ENCODE results near the gene DNMT3B. TPM values are rescaled to one million over a fixed set of nuclear protein-coding genes. Genes with fewer than 3 reads are reported as not detected.

DNMT3B gene
- polyA plus RNA-seq, 1 donor (not counting 4 experiments of a cell fraction or from before 2014, with no cell fraction given): 1.1 TPM

GRCh38 chr20:32780749-32781655, 18.8 kb downstream of the DNMT3B start:
- FAIRE-seq: no peak

GRCh38 chr20:32784369-32785080, 22.3 kb downstream of the DNMT3B start:
- Histone ChIP-seq H3K79me2 (ENCODE audit: control insufficient read depth, insufficient read depth, low read length) (no peaks in the 10 kb centered on the region), H3K9me3 (ENCODE audit: control insufficient read depth, low read depth, low read length) (no peaks in the 10 kb centered on the region), H3K4me2 (ENCODE audit: control insufficient read depth, extremely low read depth, insufficient read depth, low read depth, low read length) (no peak overlapping the region), H3K9me1 (ENCODE audit: control insufficient read depth, extremely low read depth, insufficient read depth, low read length) (no peaks in the 10 kb centered on the region), H3K36me3 (ENCODE audit: control insufficient read depth in 2 of 2, extremely low read depth in 1 of 2, insufficient read depth in 2 of 2, low read length in 2 of 2) (no peaks in the 10 kb centered on the region), H3K4me1 (ENCODE audit: control insufficient read depth, extremely low read depth, insufficient read depth, low read length) (no peaks in the 10 kb centered on the region), H3K4me3 (ENCODE audit: control insufficient read depth in 2 of 3, extremely low read depth in 1 of 3, insufficient read depth in 2 of 3, low read depth in 1 of 3, low read length in 3 of 3) (no peak overlapping the region), H3K27ac (ENCODE audit: control insufficient read depth, insufficient read depth, low read length) (no peak overlapping the region), H2AFZ (ENCODE audit: control insufficient read depth, low read length) (no peak overlapping the region), H3K27me3 (ENCODE audit: control insufficient read depth, extremely low read depth, insufficient read depth, low read length) (no peaks in the 10 kb centered on the region), H4K20me1 (ENCODE audit: control insufficient read depth, extremely low read depth, insufficient read depth, low read length) (no peaks in the 10 kb centered on the region), H3K9ac (ENCODE audit: control insufficient read depth, extremely low read depth, insufficient read depth, low read length) (no peak overlapping the region)
- no peak for FAIRE-seq
- no peak for DNase-seq (ENCODE audit: low read depth, low spot score)
- dilution Hi-C loops (cut with MboI; ENCODE audit: extremely low pct_ligation_motif_present, low sequenced_read_pairs): no loop called here
- TF ChIP-seq EZH2 (IDR thresholded peaks at IDR 0.05; ENCODE audit: low read length) (no peak), CTCF (optimal IDR thresholded peaks at IDR 0.05 in 1 of 3, IDR thresholded peaks at IDR 0.05 in 1 of 3, conservative IDR thresholded peaks at IDR 0.05 in 1 of 3; ENCODE audit: extremely low read depth in 1 of 3, insufficient read depth in 2 of 3, low read length in 3 of 3) (no peak)

More at GRCh38 chr20:32780749-32781655, 18.8 kb downstream of the DNMT3B start:
- no peak overlapping the region for H3K27ac ChIP-seq (ENCODE audit: control insufficient read depth, insufficient read depth, low read length)
- dilution Hi-C loops (cut with MboI; ENCODE audit: extremely low pct_ligation_motif_present, low sequenced_read_pairs): no loop called here
- TF ChIP-seq EZH2 (IDR thresholded peaks at IDR 0.05; ENCODE audit: low read length): no peak
- no peak for TF ChIP-seq CTCF (optimal IDR thresholded peaks at IDR 0.05 in 1 of 3, IDR thresholded peaks at IDR 0.05 in 1 of 3, conservative IDR thresholded peaks at IDR 0.05 in 1 of 3; ENCODE audit: extremely low read depth in 1 of 3, insufficient read depth in 2 of 3, low read length in 3 of 3)
- no peak for DNase-seq (ENCODE audit: low read depth, low spot score)
- H3K79me2 ChIP-seq (ENCODE audit: control insufficient read depth, insufficient read depth, low read length): no peaks in the 10 kb centered on the region
- no peaks in the 10 kb centered on the region for H3K27me3 ChIP-seq (ENCODE audit: control insufficient read depth, extremely low read depth, insufficient read depth, low read length)
- H3K9ac ChIP-seq (ENCODE audit: control insufficient read depth, extremely low read depth, insufficient read depth, low read length): no peak overlapping the region
- H3K4me1 ChIP-seq (ENCODE audit: control insufficient read depth, extremely low read depth, insufficient read depth, low read length): peaks cover 17% of the 10 kb centered on the region
- no peak overlapping the region for H3K4me3 ChIP-seq (ENCODE audit: control insufficient read depth in 2 of 3, extremely low read depth in 1 of 3, insufficient read depth in 2 of 3, low read depth in 1 of 3, low read length in 3 of 3)
- H3K4me2 ChIP-seq (ENCODE audit: control insufficient read depth, extremely low read depth, insufficient read depth, low read depth, low read length): no peak overlapping the region
- no peaks in the 10 kb centered on the region for H3K9me3 ChIP-seq (ENCODE audit: control insufficient read depth, low read depth, low read length)
- H4K20me1 ChIP-seq (ENCODE audit: control insufficient read depth, extremely low read depth, insufficient read depth, low read length): no peaks in the 10 kb centered on the region
- H3K9me1 ChIP-seq (ENCODE audit: control insufficient read depth, extremely low read depth, insufficient read depth, low read length): peaks cover 3% of the 10 kb centered on the region
- no peaks in the 10 kb centered on the region for H3K36me3 ChIP-seq (ENCODE audit: control insufficient read depth in 2 of 2, extremely low read depth in 1 of 2, insufficient read depth in 2 of 2, low read length in 2 of 2)
- no peak overlapping the region for H2AFZ ChIP-seq (ENCODE audit: control insufficient read depth, low read length)
